GM21529 (cell line): ENCODE results near the gene PRM2.

Experiments used
- ATAC-seq: cut with Tn5 transposase; IDR thresholded peaks from one replicate; pipeline ENCODE4 v1.9.1; 2021; ENCODE audit not compliant: unreplicated experiment

Gene PRM2

GRCh38 chr16:11264155-11264832, 12.0 kb downstream of the PRM2 start:
- no peak for ATAC-seq

GRCh38 chr16:11263737-11264136, 12.5 kb downstream of the PRM2 start:
- ATAC-seq: no peak

- no peak for ATAC-seq
These were observed 13.4 kb downstream of the PRM2 start for GRCh38 chr16:11262915-11263314.

- ATAC-seq: no peak
These were observed 15.7 kb downstream of the PRM2 start for GRCh38 chr16:11260596-11260966.

- no peak for ATAC-seq
These were observed 16.4 kb downstream of the PRM2 start for GRCh38 chr16:11259655-11260595.

- ATAC-seq: no peak
These were observed 17.5 kb downstream of the PRM2 start for GRCh38 chr16:11258553-11259492.

GRCh38 chr16:11257131-11257938, 18.9 kb downstream of the PRM2 start:
- no peak for ATAC-seq

- no peak for ATAC-seq
These were observed 19.6 kb downstream of the PRM2 start for GRCh38 chr16:11256661-11257130.

GRCh38 chr16:11255737-11256660, 20.3 kb downstream of the PRM2 start, which contains the start of gene SOCS1:
Gene SOCS1, minus strand, starts transcription at chr16:11256204. Its CDS starts 726 bp downstream, at chr16:11255478.
- ATAC-seq: peak; percentile 55

- peak; percentile 5 for ATAC-seq
These were observed 21.2 kb downstream of the PRM2 start for GRCh38 chr16:11254913-11255736.

- ATAC-seq: no peak
These were observed 22.0 kb downstream of the PRM2 start for GRCh38 chr16:11253995-11254912.

GRCh38 chr16:11253009-11253994, 23.0 kb downstream of the PRM2 start:
- ATAC-seq: no peak

- no peak for ATAC-seq
These were observed 23.8 kb downstream of the PRM2 start for GRCh38 chr16:11252482-11252931.

GRCh38 chr16:11251525-11252481, 24.5 kb downstream of the PRM2 start:
- ATAC-seq: no peak
